Superior temporal gyrus (tissue), 1 donor: Measurements from ENCODE around the gene KRTAP5-10.
"Not testable (repeated sequence)": the region's sequence is repeated elsewhere in the genome, so short reads cannot be mapped to it uniquely, and the experiment has no call there.

ENCODE experiments used
- DNase-seq: peaks from one replicate; pipeline ENCODE4 v3.0.0-alpha.2; 2016; ENCODE audit errors: extremely low spot score

Gene KRTAP5-10

GRCh38 chr11:71611218-71611910 lies 46.0 kb downstream of the KRTAP5-10 start:
- not testable (repeated sequence) for DNase-seq

- DNase-seq, result not testable (repeated sequence)
These were observed 48.6 kb downstream of the KRTAP5-10 start for GRCh38 chr11:71613931-71614330.

GRCh38 chr11:71614366-71614917 lies 49.1 kb downstream of the KRTAP5-10 start:
- DNase-seq, result not testable (repeated sequence)

GRCh38 chr11:71615003-71615402 lies 49.6 kb downstream of the KRTAP5-10 start:
- DNase-seq, result not testable (repeated sequence)
